ENCODE data around the gene FUT7. TPM values are rescaled to one million over a fixed set of nuclear protein-coding genes. Genes with fewer than 3 reads are reported as not detected.
A peak's percentile ranks its signal among the peaks of the same experiment; 100 is the strongest.

FUT7 gene
- total RNA-seq, 4 donors from 2014 or later: 0.22 to 0.39 TPM; not detected in 2

GRCh38 chr9:137071282-137071681 lies 39.4 kb upstream of the FUT7 start:
- WGBS, 2 donors: 64 to 86% methylated on average over 2 of the region's 2 CpGs
- no peak for DNase-seq (ENCODE audit: low spot score in 2 of 2)
- TF ChIP-seq CTCF (IDR thresholded peaks at IDR 0.05): no peak
- H3K4me3 ChIP-seq (ENCODE audit: low read depth, poor library complexity, severe bottlenecking): no peak overlapping the region
- intact Hi-C loops (cut with DNase I; ENCODE audit: low total_unique reads): no loop called here

- 27 to 32% methylated on average over 6 of the region's 6 CpGs for WGBS, 2 donors
These were observed 39.0 kb upstream of the FUT7 start for GRCh38 chr9:137070906-137071275.

GRCh38 chr9:137070201-137070905 lies 38.5 kb upstream of the FUT7 start, which contains the start of gene SAPCD2:
TSS of gene SAPCD2 (minus strand) at chr9:137070557. CDS start at chr9:137070460, 97 bp downstream.
- whole genome bisulfite sequencing, 2 donors: 0 to 1% methylated on average over 30 to 35 of the region's 74 CpGs
- H3K4me3 ChIP-seq (ENCODE audit: low read depth, poor library complexity, severe bottlenecking): peak within 1 kb of the TSS; percentile 7
- TF ChIP-seq CTCF (IDR thresholded peaks at IDR 0.05): no peak
- TF ChIP-seq POLR2A (IDR thresholded peaks at IDR 0.05): no peak
- intact Hi-C loops (cut with DNase I; ENCODE audit: low total_unique reads): no loop called here
- DNase-seq (ENCODE audit: low spot score in 2 of 2): peak; percentile 85 to 97

More at GRCh38 chr9:137070906-137071275, 39.0 kb upstream of the FUT7 start:
- intact Hi-C loops (cut with DNase I; ENCODE audit: low total_unique reads): no loop called here
- TF ChIP-seq CTCF (IDR thresholded peaks at IDR 0.05) (no peak), POLR2A (IDR thresholded peaks at IDR 0.05) (no peak)
- DNase-seq (ENCODE audit: low spot score in 2 of 2): no peak
- no peak overlapping the region for H3K4me3 ChIP-seq (ENCODE audit: low read depth, poor library complexity, severe bottlenecking)

- no peak for TF ChIP-seq CTCF (IDR thresholded peaks at IDR 0.05)
- no peak for TF ChIP-seq POLR2A (IDR thresholded peaks at IDR 0.05)
- intact Hi-C loops (cut with DNase I; ENCODE audit: low total_unique reads): no loop called here
- peak in 1 of 2 donors; percentile 85 for DNase-seq (ENCODE audit: low spot score in 2 of 2)
- WGBS, 2 donors: 13 to 25% methylated on average over 8 to 14 of the region's 52 CpGs
- H3K4me3 ChIP-seq (ENCODE audit: low read depth, poor library complexity, severe bottlenecking): peak overlapping the region; percentile 7
These were observed 37.7 kb upstream of the FUT7 start for GRCh38 chr9:137069508-137070091.

GRCh38 chr9:137068539-137069507 lies 36.9 kb upstream of the FUT7 start:
- peak overlapping the region; percentile 7 for H3K4me3 ChIP-seq (ENCODE audit: low read depth, poor library complexity, severe bottlenecking)
- no peak for DNase-seq (ENCODE audit: low spot score in 2 of 2)
- WGBS, 2 donors: 86 to 89% methylated on average over 17 of the region's 17 CpGs
- intact Hi-C loops (cut with DNase I; ENCODE audit: low total_unique reads): no loop called here
- TF ChIP-seq POLR2A (IDR thresholded peaks at IDR 0.05) (no peak), CTCF (IDR thresholded peaks at IDR 0.05) (no peak)

Measured in lower leg skin (tissue), 4 donors.